ENCODE measurements around the gene NANS. TPM values are rescaled to one million over a fixed set of nuclear protein-coding genes. Genes with fewer than 3 reads are reported as not detected.

The NANS gene
- total RNA-seq, 1 donor from 2014 or later: 40.3 TPM

Small RNA genes lying within 50 kb of the gene (small RNA-seq; reads per million reads assigned to genes)
- not detected for gene RF00017 (ENCODE audit: low replicate concordance)
- gene RNU6-918P (ENCODE audit: low replicate concordance): not detected

Other genes starting within 250 kb of the NANS start
- 6.8 TPM for gene FOXE1, start 203.5 kb upstream of the NANS start, total RNA-seq
- gene TRMO, start 134.2 kb upstream of the NANS start, total RNA-seq: 13.7 TPM
- 4.1 TPM for gene HEMGN, start 118.6 kb upstream of the NANS start, total RNA-seq
- 15.8 TPM for gene ANP32B, start 73.4 kb upstream of the NANS start, total RNA-seq
- 4.3 TPM for gene TRIM14, start 62.5 kb downstream of the NANS start, total RNA-seq
- 2.9 TPM for gene CORO2A, start 135.9 kb downstream of the NANS start, total RNA-seq
- 10.3 TPM for gene TBC1D2, start 198.9 kb downstream of the NANS start, total RNA-seq